ENCODE data around the gene ARL14EP.

DNA sequence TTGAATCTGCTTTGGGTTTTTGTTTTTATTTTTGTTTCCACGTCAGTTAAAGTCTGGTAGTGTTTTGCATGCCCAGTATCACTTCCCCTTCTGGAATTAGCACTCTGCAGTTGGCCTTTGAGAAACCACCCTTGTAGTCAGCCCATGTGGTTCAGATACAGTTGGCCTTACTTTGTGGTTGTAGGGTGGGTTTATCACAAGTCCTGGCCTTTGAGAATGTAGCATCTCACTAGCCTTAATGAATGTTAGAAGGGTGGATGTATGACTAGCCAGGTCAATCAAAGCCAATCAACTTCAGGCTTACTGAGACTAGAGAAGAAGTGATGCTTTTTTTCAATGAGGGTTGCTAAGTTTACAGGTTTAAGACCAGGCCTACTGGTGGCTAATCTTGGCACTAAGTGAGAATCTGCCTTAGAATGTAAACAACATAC, 19.8 kb downstream of the ARL14EP start:
- TF ChIP-seq KDM4A (IDR thresholded peaks at IDR 0.05; ENCODE audit: low read depth, low read length, severe bottlenecking) (no peak), CTCF (IDR thresholded peaks at IDR 0.05; ENCODE audit: control extremely low read depth in 1 of 3, insufficient read depth in 1 of 3, low read depth in 1 of 3, low read length in 3 of 3) (no peak), SAP30 (IDR thresholded peaks at IDR 0.05; ENCODE audit: insufficient read depth, insufficient replicate concordance, low read length) (no peak)

All from H1 (cell line).